MM.1S (cell line): ENCODE data around the gene GJB4.

Experiments used
- DNase-seq: peaks from one replicate; pipeline ENCODE4 v3.0.0-alpha.2; 2015
- H2AFZ ChIP-seq: fragments of 300-600 bp; sonication (generic); 2 replicates; pipeline ENCODE4 v1.6.0; 2016; ENCODE audit warnings: antibody characterized with exemption, low read length
- H3F3A ChIP-seq: fragments of 300-600 bp; sonication (generic); 2 replicates; pipeline ENCODE4 v1.6.1; 2016; ENCODE audit warnings: mild to moderate bottlenecking, antibody characterized with exemption, low read length, moderate library complexity, mixed read lengths; ENCODE audit not compliant: insufficient read depth
- H3K27ac ChIP-seq: fragments of 300-600 bp; sonication (generic); 2 replicates; pipeline ENCODE4 v1.5.1; 2016; ENCODE audit warnings: mild to moderate bottlenecking, low read length
- H3K27me3 ChIP-seq: fragments of 300-600 bp; sonication (generic); replicated peaks from 2 replicates; pipeline ENCODE4 v1.6.0; 2016; ENCODE audit warnings: low read length; ENCODE audit not compliant: insufficient read depth
- H3K36me3 ChIP-seq: fragments of 300-600 bp; sonication (generic); replicated peaks from 2 replicates; pipeline ENCODE4 v1.6.1; 2016; ENCODE audit warnings: mild to moderate bottlenecking, low read length, mixed read lengths; ENCODE audit not compliant: insufficient read depth
- H3K4me1 ChIP-seq: fragments of 300-600 bp; sonication (generic); 2 replicates; pipeline ENCODE4 v1.6.1; 2016; ENCODE audit warnings: low read length, mixed read lengths
- H3K4me2 ChIP-seq: fragments of 300-600 bp; sonication (generic); 2 replicates; pipeline ENCODE4 v1.6.0; 2016; ENCODE audit warnings: low read depth, low read length
- H3K4me3 ChIP-seq: fragments of 300-600 bp; sonication (generic); 2 replicates; pipeline ENCODE4 v1.5.1; 2016; ENCODE audit warnings: low read length, mixed read lengths
- H3K79me2 ChIP-seq: fragments of 300-600 bp; sonication (generic); 2 replicates; pipeline ENCODE4 v1.6.1; 2016; ENCODE audit warnings: mixed run types, low read length, mixed read lengths
- H3K9ac ChIP-seq: fragments of 300-600 bp; sonication (generic); 2 replicates; pipeline ENCODE4 v1.6.1; 2016; ENCODE audit warnings: low read length, mixed read lengths
- H3K9me2 ChIP-seq: fragments of 300-600 bp; sonication (generic); replicated peaks from 2 replicates; pipeline ENCODE4 v1.6.1; 2016; ENCODE audit warnings: mild to moderate bottlenecking, low read length, mixed read lengths; ENCODE audit not compliant: insufficient read depth
- H3K9me3 ChIP-seq: fragments of 300-600 bp; sonication (generic); replicated peaks from 2 replicates; pipeline ENCODE4 v1.6.1; 2016; ENCODE audit warnings: mild to moderate bottlenecking, low read length, mixed read lengths; ENCODE audit not compliant: insufficient read depth
- H4K20me1 ChIP-seq: fragments of 300-600 bp; sonication (generic); 2 replicates; pipeline ENCODE4 v1.6.1; 2016; ENCODE audit warnings: mild to moderate bottlenecking, low read length, moderate library complexity, mixed read lengths; ENCODE audit not compliant: insufficient read depth
- CTCF ChIP-seq: fragments of 300-600 bp; sonication (generic); IDR thresholded peaks from 2 replicates; pipeline ENCODE4 v1.5.1; 2016; ENCODE audit warnings: antibody characterized with exemption, low read length, mixed read lengths
- EZH2 ChIP-seq: fragments of 300-600 bp; sonication (generic); optimal IDR thresholded peaks from 2 replicates; pipeline ENCODE3; 2017; ENCODE audit warnings: low read depth, mild to moderate bottlenecking, antibody characterized with exemption, low read length, mixed read lengths
- EZH2phosphoT487 ChIP-seq: fragments of 300-600 bp; sonication (generic); IDR thresholded peaks from 2 replicates; pipeline ENCODE4 v1.6.1; 2018; ENCODE audit warnings: antibody characterized with exemption, low read length

Gene GJB4

GRCh38 chr1:34746101-34746500 is 13.4 kb upstream of the GJB4 start:
- DNase-seq, result no peak
- no peaks in the 10 kb centered on the region for H3K9me3 ChIP-seq
- H3K4me3 ChIP-seq, result no peak overlapping the region
- no peaks in the 10 kb centered on the region for H3K9me2 ChIP-seq
- H3K4me1 ChIP-seq, result no peaks in the 10 kb centered on the region
- H3K4me2 ChIP-seq, result no peak overlapping the region
- H3K27ac ChIP-seq, result no peak overlapping the region
- H4K20me1 ChIP-seq, result no peaks in the 10 kb centered on the region
- no peak for TF ChIP-seq EZH2phosphoT487
- no peak for TF ChIP-seq EZH2
- no peak for TF ChIP-seq CTCF
- no peak overlapping the region for H2AFZ ChIP-seq
- peaks cover 49% of the 10 kb centered on the region for H3K27me3 ChIP-seq
- no peaks in the 10 kb centered on the region for H3K36me3 ChIP-seq
- no peak overlapping the region for H3K9ac ChIP-seq
- no peaks in the 10 kb centered on the region for H3F3A ChIP-seq
- no peaks in the 10 kb centered on the region for H3K79me2 ChIP-seq

- no peaks in the 10 kb centered on the region for H3F3A ChIP-seq
- H3K79me2 ChIP-seq, result no peaks in the 10 kb centered on the region
- no peaks in the 10 kb centered on the region for H4K20me1 ChIP-seq
- no peaks in the 10 kb centered on the region for H3K36me3 ChIP-seq
- H3K9me2 ChIP-seq, result no peaks in the 10 kb centered on the region
- no peak overlapping the region for H2AFZ ChIP-seq
- no peaks in the 10 kb centered on the region for H3K4me1 ChIP-seq
- no peak overlapping the region for H3K4me2 ChIP-seq
- no peak overlapping the region for H3K9ac ChIP-seq
- peaks cover 40% of the 10 kb centered on the region for H3K27me3 ChIP-seq
- H3K4me3 ChIP-seq, result no peak overlapping the region
- H3K9me3 ChIP-seq, result no peaks in the 10 kb centered on the region
- no peak for TF ChIP-seq CTCF
- TF ChIP-seq EZH2, result no peak
- TF ChIP-seq EZH2phosphoT487, result no peak
- no peak for DNase-seq
- H3K27ac ChIP-seq, result no peak overlapping the region
Measured at GRCh38 chr1:34746785-34747637, 12.5 kb upstream of the GJB4 start.

GRCh38 chr1:34747638-34747941 is 11.9 kb upstream of the GJB4 start:
- Histone ChIP-seq H2AFZ (no peak overlapping the region), H3K9me2 (no peaks in the 10 kb centered on the region), H3K27ac (no peak overlapping the region), H3F3A (no peaks in the 10 kb centered on the region), H3K79me2 (no peaks in the 10 kb centered on the region), H3K36me3 (no peaks in the 10 kb centered on the region), H3K9ac (no peak overlapping the region), H4K20me1 (no peaks in the 10 kb centered on the region), H3K4me2 (no peak overlapping the region), H3K4me1 (no peaks in the 10 kb centered on the region), H3K9me3 (no peaks in the 10 kb centered on the region), H3K4me3 (no peak overlapping the region), H3K27me3 (peaks cover 40% of the 10 kb centered on the region)
- no peak for DNase-seq
- no peak for TF ChIP-seq CTCF
- TF ChIP-seq EZH2, result no peak
